ENCODE data around the gene MEFV.
A peak's percentile ranks its signal among the peaks of the same experiment; 100 is the strongest.

The MEFV gene

DNA sequence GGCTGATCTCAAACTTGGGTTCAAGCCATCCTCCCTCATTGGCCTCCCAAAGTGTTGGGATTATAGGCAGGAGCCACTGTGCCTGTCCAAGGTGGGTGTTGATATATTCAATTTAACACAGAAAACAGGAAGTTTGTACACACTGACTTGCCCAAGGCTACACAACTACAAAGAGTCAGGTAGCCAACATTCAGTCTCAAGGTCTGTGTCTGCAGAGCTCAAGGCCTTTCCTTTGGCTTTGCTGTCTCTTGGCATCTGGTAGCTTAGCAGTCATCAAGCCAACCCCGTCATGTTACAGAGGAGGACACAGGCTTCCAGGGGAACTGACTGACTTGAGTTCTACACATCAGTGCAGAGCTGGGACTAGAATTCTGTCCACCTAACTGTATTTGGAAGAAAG lies 11.9 kb upstream of the MEFV start:
- no peak for DNase-seq

DNA sequence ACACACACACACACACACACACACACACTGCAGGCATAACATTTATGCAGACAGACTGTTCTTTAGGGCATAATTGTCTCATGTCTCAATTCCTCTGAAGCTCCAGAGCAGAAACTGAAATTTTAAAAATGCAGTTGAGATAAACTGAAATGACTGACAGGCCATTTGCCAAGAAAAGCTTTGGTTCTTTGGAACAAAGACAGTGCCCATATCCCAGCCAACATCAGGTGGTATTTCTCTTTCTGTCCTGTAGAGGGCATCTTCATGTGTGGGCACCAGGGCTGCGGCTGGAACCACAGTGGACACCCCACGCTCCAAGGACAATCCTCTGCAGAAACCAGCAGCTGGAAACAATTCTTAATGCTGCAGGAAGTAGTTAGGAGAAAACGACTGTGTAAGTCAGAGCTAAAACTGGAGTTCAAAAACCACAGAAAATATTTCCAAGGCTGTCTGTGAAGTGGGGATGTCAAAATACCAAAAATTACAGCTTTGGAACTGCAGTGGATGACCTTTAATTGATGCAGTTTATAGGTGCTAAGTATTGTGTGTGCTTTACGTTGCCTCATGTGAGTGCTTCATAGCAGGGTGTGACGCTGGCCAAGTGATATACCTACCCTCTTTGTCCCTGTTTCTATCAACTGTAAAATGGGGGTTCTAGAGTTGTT lies 10.6 kb upstream of the MEFV start:
- peak; percentile 40 for DNase-seq

DNA sequence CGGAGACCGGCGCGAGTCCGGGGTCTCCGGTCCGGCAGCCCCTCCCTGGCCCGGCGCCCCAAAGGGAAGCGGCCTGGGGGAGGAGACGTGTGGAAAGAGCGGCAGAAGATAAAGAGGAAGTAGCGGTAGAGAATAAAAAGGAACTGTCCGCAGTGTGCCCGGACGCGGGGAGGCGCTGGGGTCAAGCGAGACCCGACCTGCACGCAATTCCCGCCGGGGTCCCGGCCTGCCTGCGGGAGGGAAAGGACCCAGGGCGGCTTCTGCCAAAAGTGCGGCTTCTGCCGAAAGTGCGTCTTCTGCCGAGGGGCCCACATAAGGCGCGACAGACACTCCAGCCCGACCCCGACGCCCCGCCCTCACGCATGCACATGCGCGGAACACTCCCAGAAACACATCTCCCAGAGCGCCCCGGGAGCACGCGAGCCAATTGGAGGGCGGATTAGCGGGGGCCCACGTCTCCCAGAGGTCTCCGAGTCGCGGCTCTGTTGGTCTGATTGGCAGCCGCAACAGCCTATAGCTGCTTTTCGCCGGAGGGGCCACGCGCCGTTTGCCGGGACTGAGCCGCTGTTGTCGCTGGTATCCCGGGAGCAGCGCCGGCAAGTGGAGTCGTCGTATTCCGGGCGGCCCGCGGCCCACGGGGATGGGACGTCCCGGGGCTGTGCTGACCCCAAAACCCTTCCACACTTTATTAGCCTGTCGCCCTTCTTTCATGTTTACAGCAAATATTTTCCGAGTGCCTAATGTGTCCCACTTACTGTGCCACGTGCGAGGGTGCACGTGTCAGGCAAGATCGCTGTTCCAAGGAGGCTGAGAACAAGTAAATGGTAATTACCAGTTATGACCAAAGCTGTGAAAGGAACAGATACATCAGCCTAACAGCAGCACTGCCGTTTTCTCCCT lies 8.0 kb upstream of the MEFV start:
- peak; percentile 98 for DNase-seq

DNA sequence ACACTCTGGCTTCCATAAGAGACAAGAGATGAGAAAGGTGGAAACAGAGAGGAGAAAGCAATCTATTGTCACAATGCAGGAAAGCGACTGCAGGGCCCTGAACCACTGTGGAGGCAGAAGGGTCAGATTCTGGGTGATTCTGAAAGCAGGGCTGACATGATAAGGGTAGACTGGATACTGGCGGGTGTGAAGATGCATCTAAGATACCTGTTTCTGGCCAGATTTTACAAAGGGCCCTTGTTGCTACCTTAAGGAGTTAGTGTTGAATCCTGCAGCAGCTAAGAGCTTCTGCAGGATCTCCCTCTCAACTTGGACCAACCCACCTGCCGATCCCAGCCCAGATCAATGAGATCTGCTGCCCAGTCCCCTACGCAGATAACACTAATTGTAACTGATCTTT lies 6.1 kb upstream of the MEFV start:
- no peak for DNase-seq

DNA sequence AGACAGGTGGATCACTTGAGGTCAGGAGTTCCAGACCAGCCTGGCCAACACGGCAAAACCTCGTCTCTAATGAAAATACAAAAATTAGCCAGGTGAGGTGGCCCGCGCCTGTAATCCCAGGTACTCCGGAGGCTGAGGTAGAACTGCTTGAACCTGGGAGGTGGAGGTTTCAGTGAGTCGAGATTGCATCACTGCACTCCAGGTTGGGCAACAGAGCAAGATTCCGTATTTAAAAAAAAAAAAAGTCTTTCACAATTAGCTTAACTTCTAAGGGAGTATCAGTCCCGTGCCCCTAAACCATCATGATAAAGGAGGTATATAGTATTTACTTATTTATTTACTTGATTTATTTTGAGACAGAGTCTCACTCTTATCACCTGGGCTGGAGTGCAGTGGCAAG lies 3.4 kb upstream of the MEFV start:
- DNase-seq, result no peak

DNA sequence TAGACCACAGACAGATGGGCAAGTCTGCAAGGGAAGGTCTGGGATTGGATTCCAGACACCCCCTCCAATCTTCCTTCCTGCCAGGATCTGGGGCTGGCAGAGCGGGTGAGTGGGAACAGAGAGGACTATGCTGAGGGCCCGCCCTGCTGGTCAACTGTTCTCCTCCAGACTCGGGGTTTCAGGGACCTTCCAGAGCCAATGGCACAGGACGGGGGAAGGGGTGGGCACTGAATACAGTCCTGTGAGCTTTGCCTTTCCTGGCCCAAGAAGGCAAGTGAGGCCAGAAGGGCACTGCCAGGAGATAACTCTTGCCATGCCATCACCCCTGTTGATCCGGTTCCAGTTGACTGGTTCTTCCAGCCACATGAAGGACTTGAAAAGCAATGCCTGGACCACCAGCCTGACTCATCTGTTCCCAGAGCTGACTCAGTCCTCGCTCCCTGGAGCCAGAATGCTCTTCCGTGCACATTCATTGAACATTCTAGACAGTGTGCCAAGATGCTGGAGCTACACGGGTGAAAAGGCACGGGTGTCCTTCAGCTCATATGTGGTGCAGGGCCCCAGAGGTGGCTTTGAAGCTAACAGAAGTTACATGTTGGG lies 533 bp upstream of the MEFV start:
- DNase-seq, result no peak

DNA sequence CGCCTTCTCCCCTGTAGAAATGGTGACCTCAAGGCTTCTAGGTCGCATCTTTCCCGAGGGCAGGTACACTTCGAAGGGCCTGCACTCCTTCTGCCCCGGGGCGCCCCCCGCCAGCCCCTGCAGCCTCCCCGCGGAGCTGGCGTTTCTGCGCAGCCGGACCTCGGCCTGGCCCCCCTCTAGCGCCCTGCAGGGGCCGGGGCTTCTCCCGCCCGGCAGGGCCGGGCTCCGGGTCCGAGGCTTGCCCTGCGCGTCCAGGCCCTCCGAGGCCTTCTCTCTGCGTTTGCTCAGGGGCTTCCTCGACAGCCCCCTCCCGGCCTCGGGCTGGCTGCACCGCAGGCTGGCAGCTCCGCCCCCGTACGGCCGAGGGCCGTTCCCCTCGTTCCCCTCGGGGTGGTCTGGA lies 2.1 kb downstream of the MEFV start:
- no peak for DNase-seq

DNA sequence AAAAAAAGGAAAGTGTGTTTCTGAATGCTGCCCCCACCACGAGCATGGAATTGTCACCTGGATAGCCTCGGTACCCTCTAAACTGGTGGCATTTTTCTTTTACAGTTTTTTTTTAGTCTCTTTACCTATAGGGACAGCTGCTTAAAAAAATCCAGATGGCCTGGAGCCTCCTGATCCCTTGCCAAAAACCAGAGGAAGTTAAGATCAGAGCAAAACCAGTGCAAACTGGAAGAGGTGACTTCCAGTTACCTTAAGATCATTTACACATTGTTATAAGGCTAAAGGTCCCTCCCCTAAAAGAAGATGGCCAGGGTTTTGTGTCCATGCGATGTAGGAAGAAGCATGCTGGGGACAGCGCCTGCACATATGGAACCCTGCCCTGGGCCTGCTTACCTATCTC lies 3.5 kb downstream of the MEFV start:
- DNase-seq, result no peak

DNA sequence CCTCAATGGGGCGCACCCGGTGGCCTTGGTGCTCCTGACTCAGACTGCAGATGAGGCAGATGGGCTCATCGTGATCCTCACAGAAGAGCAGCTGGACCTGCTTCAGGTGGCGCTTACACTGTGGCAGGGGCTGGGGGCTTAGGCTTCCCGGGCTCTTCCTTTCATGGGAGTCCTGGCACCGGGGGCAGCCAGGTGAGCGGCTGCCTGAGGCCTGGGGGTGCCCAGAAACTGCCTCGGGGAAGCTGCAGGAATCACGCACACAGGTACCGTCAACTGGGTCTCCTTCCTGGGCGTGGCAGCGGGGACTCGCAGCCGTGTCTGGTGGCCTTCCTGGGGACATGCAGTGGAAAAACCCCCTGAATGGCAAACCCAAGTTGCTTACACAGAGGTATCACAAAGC lies 7.0 kb downstream of the MEFV start:
- DNase-seq, result no peak

DNA sequence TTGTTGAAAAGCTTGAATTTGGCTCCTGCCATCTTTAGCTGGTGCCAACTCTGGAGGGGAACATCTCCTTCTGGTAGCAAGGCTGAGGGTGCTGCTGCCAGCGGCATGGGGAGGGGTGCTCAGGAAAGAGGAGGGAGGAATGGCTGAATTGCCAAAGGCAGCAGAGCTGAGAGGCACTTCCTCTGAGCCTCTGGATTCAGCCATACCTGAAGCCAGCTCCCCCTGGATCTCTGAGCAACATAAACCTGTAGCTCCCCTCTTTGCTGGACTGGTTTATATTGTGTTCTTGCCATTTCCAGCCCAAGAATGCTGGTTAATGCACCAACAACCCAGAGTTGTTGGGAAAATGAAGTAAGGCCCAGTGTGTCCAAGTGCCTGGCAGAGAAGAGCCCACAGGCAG lies 7.4 kb downstream of the MEFV start:
- no peak for DNase-seq

DNA sequence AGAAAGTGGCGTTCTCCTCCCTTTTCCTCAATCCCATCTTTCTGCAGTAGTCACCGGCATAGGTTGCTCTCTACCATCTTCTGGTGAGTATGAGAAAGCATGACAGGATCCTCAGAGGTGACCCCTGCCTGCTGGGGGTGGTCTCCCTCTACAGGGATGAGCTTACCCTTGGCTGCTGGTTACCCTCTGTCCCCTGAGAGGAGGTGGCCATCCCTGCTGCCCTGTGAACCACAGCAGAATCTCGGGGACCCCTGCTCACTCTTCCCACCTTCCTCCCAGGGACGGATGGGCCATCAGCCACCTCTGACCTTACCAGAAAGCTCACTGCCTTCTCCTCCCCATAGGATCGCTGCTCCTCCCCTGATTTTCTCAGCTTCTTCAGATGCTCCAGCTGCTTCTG lies 7.8 kb downstream of the MEFV start:
- DNase-seq, result no peak

DNA sequence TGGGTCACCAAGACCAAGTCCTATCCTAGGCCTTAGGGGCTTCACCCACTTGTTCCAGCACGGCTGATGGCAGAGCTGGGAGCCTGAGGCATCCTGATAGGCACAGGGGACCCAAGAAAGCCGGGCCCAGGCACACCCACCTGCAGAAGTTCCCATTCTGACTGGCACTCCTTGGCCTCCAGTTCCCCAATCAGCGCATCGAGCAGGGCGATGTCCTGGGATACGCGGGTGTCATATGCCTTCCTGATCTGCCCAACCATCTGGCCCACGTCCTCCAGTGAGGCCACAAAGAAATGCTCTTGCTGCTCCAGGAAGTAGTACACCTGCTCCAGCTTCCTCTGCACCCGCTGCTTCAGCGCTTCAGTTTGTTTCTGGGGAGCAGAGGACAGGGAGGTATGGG lies 9.6 kb downstream of the MEFV start:
- DNase-seq, result no peak

DNA sequence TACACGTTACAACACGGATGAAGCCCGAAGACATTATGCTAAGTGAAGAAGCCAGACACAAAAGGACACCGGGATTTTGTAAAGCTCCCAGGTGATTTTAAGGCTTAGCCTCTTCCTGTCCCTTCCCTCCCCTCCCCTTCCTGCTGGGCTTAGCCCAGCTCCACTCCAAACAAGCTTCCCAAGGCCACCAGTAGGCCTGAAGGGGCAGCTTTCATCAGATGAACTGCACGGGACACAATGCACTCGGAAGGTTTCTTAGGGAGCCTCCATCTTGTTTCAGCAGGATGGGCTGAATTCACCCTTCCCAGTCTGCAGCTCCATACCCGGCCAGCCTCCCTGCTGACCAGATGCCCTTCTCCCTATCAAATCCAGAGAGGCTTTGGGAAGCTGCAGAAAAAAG lies 10.4 kb downstream of the MEFV start:
- DNase-seq, result no peak

DNA sequence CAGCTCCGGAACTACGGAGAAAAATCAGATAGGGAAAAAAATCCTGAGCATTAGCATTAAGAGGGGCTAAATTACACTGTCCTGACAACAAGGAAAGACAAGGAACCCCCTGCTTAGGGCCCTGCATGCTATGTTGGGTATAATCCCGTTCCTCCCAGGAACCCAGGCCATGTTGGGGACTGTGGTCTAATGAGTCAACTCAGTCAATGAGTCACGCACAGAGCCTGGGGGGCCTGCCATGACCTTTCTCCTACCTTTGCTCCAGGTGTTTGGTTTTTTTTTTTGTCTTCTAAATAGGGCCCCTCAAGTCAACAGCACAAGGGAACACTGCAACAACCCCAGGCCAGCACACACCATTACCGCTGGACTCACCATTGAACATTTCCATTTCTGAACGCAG lies 12.6 kb downstream of the MEFV start:
- no peak for DNase-seq

DNA sequence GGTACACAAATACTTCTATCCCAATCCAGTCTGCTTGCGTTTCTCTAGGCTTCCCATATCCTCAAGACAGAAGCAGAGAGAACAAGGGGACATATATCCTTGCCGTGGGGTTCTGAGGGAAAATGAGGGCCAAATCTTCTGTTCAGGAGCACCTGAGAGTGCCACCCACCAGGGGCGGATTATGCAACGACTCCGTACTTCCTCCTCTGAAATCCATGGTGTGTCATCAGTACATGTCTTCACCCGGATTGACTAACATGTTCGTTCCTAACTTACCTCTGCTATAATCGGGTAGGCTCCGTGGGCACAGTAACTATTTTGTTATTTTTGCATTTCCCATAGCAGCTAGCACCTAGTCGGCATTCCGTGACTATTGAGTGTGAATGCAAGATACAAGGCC lies 13.7 kb downstream of the MEFV start:
- DNase-seq, result no peak

DNA sequence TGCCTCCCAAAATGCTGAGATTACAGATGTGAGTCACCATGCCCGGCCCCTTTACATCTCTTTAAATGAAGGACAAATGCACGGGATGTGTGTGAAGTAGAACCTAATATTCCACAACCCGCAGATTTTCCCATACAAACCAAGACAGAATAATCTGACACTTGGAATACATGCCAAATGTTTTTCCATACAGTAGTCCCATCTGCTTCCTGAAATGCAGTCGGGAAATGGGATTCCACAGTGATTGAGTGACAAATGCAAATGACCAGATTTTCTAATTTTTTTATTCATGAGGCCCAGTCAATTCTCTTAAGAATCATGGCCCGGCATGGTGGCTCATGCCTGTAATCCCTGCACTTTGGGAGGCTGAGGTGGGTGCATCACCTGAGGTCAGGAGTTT lies 14.7 kb downstream of the MEFV start:
- no peak for DNase-seq

DNA sequence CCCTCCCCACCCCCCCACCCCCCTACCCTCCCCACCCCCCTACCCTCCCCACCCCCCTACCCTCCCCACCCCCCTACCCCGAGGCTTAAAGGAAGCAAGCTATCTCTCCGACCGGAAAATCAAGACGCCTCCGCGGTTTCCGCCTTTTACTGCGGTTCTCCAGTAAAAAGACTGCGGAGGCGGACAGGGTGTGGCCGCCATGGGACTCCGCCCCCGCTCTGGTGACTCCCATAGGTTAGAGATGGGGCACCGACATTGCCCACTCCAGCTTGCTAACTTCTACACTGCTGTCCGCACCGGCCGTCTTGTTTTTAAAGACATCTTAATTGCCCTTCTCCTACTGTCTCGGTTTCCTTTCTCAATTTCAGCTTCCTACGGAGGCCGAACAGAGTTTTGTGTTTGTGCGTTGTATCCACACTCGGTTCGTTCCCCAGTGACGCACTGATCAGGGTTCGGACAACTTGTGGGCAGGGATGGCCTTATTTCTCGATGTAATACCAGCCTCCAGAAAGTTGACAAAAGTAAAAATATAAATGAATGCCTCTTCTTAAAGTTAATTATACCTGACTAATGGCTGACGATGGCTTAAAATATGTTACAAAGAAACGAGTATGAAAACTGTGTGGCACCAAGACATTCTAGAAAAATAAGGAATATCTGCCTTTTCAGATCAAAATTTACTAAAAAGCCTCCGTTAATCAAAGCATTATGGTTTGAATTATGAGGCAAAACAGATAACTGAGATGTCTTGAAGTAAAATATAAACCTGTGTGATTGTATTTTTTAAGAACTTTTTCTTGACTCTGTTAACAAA lies 20.4 kb downstream of the MEFV start:
- DNase-seq, result peak; percentile 55

DNA sequence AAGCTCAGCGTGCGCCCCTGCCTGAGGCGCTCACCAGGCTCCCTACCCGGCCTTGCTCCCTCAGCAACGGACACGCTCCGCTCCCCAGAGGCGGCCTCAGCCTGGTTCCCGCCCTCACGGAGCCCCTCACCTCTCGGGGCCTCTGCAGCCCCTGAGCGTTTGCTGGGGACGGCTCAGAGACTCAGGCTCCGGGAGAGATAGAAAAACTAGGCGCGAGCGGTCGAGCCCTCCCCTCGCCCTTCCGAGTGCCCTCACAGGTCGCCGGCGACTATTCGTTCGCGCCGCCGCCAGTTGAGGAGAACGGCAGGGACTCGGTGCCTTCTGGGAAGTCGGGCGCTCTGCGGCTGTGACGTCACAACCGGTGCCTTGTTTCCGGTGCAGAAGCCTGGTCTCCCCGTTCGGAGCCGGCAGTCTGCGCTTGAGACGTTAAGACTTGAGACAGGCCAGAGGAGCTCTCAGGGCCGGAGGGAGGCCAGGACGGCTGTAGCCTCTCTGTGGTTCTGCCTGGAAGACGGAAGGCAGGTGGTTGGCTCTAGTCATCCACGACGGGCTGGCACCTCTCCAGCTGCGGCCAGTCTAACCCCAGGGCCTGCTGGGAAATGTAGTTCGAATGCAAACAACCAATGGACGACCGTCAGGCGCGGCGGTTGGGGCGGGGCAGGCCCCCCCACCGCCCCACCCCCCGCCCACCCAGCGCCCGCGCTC lies 21.4 kb downstream of the MEFV start, which contains the start of gene ZNF200:
Gene ZNF200, minus strand, starts transcription at position 302 of the 705 bp plus-strand sequence. CDS start 1,403 bp downstream, outside the sequence.
- peak; percentile 93 for DNase-seq

DNA sequence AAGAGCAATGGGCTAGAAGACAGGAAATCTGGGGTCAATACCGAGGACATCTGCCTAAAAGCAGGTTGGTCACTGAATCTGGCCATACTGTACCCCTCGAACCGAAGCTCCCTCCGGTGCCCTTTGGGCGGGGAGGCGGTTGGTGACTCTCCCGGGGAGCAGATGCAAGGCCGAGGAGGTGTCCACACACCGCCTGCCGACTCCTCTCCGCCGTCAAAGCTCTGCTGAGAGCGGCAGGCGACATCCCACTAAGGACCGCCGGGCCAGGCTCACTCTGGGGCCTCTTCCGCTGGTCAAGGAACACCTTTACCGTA lies 21.9 kb downstream of the MEFV start:
- no peak for DNase-seq

DNA sequence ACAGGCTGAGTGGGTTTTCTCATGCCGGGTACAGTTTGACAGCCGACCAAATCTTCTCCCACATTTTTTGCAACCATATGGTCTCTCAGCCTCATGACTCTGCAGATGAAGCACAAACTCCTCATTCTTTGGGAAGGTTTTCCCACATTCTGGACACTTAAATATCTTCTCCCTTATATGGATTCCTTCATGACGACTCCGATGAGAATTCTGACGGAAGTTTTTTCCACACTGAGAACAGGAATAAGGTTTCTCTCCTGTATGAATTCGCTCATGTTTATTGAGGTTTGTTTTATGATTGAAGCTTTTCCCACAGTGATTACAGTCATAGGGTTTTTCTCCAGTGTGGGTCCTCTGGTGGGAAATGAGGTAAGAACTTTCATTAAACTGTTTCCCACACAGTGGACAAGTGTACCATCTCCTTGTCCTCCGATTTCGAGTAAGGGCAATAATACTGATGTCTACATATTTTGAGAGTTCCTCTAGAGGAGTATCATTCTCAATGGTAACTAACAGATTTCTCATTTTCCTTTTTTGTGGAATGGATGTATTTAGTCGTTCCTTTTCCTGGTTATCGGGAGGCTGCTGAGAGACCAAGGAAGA lies 32.4 kb downstream of the MEFV start:
- no peak for DNase-seq

DNA sequence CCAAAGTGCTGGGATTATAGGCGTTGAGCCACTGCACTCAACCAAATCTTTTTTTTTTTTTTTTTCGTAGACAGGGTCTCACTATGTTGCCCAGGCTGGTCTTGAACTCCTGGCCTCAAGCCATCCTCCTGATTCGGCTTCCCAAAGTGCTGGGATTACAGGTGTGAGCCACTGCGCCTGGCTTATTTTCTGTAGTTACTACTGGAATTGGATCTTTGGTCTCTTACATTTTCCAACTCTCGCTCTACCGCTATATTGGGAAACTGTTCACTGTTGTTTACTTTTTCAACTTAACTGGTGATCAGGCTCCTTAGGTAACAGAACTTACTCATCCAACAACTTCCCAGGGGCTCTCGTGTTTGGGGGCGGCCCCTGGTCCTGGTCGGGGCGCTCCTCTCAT lies 35.6 kb downstream of the MEFV start:
- DNase-seq, result no peak

DNA sequence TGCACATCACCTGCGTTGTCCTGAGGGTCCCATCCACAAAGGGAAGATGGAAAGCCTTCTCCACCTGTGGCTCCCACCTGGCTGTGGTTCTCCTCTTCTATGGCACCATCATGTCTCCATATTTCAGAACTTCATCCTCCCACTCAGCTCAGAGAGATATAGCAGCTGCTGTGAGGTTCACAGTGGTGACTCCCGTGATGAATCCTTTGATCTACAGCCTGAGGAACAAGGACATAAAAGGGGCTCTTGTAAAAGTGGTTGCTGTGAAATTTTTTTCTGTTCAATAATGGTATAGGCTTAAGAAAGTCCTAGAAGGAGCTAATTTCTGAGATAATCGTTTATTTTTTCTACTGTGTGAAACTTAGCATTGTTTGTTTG lies 40.2 kb downstream of the MEFV start:
- peak; percentile 24 for DNase-seq

Measured in CD4-positive, alpha-beta T cell treated with Interleukin-10 for 1 hour (primary cell).